Medulla oblongata (tissue), 1 donor: ENCODE results near the gene MAF.

ENCODE experiments used
- DNase-seq: peaks from one replicate; pipeline ENCODE4 v3.0.0-alpha.2; 2015; ENCODE audit errors: extremely low spot score

The MAF gene

DNA sequence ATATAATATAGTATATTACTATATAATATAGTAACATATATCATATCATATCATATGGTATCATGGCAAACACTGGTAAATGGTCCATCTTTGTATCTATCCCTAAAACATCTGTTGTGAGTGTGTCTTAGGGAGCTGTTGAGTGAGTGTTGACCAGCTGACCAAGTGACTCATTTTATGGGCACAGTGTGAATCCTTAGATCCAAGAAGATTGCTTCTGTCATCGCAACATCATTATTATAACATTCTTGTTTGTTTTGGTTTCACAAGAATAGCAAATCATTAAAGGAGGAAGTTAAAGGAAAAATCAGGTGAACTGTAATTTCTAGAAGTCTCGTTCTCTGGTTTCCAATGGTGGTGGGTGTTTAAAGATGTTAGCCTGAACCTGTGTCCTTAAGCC lies 11.7 kb upstream of the MAF start:
- DNase-seq: no peak

DNA sequence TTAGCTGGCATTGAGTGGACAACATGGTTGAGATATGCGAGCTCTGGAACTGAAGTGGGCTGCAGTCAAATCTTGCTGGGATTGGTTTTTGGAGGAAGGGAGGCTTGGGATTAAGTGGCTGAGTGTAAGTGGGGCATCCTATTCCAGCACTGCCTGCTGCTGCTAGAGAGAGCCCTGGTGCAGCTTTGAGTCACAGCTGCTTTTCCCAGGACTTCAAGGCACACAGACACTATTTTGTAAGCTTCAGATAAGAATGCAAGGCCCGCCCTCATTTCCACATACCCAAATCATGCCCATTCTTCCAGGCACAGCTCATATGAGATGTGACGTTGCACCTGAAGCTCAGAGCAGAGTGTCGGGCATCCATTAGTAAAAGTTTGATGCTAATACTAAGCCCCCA lies 10.2 kb upstream of the MAF start:
- no peak for DNase-seq

DNA sequence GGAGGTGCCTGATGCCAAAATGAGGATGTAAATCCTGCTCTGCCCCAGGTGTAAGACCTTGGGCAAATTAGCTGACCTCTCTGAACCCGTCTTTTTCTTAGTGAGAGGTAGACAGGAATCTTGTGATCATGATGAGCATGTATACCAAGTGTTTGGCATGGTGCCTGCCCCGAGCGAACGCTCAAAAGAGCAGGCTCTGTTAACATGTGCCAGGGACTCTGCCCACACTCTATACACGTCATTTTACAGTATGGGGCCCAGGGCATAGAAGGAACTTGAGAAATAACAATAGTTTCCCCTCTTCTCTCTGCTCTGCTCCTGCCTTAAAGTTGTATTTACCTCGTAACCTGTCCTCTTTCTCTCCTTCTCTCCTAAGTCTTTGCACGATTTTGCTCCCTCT lies 9.3 kb upstream of the MAF start:
- DNase-seq: no peak

DNA sequence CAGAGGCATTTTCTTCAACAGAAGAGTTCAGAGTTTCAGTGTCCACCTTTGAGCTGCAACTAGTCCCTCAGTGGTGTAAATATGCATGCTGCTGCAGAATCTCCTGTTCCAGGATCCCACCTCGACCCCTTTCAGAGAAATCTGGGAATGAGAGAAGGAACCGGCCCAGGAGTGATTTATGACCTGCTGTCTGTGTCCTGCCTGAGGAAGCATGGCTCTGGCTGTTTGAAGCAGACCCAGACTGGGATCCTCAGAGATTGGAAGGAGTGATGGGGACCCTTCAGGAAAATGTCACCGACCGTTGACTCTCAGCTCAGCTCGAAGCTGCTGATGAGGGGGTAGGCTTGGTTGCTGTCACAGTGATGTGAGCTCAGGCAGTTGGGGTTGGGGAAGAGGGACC lies 8.4 kb upstream of the MAF start:
- no peak for DNase-seq

DNA sequence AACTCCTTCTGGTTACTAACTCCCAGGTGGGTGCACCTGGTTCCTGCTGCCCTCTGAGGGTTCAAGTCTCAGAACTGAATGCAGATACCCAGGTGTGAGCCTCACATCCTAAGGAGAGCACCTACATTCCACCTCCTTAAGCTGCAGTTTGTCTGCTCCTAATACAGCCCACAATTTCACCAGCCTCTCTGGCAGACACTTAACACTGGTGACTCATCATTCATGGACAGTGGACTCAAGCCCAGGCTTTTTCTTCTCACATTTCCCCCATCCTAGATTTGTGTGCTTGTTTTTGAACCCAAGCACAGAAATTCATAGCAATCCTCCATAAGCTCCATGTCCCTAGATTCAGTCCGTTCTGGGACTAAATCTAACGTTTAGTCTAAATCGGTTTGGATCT lies 7.0 kb upstream of the MAF start:
- DNase-seq: peak; percentile 74

DNA sequence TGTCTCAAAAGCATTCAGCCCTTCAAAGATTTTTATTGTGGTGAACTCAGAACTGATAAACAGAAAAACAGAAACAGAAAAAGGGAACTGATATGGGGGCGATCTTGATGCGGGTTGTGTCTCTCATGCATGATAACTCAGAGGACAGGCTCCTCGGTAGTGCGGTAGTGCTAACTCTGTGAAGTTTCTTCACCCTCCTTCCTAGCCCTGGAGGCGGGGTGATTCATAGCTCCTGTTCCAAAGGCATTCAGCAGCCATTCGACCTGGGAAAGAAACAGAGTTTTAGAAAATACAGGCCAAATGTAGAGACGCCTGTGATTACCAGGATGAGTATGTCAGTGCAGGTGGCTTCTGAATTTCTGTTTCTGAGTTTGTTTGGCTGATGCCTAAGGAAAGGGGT lies 5.5 kb upstream of the MAF start:
- DNase-seq: peak; percentile 31

DNA sequence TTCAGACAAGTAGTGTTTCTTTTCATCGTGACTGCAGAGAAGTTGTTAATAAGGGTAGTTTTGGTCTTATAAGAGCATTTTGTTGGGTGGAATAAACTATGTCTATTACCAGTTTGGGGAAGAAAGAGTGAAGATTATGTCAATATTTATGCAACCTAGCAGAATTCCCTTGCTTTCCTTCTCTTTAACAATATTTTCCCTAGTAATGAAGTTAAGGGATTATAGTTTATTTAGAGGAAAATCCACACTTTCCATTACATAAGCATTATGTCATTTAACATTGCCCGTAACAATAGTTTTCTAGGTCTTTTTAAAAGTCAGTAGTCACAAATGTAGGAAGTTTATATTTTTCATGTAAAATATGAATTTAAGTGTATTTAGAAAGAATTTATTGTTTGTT lies 2.5 kb upstream of the MAF start:
- no peak for DNase-seq

DNA sequence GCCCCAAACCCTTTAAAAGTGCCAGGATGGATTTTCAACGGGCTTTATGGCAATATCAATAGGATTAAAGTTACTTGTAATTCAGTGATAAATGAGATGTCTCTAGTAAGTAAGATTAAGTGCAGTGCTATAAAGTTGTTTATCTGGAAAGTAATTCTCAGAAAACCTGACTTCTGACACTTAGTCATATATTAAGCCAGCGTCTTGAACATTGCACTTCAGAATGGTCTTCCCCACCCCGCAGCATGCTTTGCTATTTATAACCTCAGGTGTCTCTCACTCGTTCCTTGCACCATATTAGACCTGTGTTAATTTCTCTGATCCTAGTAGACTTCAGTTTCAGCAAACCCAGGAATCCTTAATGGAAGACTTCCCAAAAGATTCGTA lies 2.1 kb upstream of the MAF start:
- DNase-seq: peak; percentile 26

DNA sequence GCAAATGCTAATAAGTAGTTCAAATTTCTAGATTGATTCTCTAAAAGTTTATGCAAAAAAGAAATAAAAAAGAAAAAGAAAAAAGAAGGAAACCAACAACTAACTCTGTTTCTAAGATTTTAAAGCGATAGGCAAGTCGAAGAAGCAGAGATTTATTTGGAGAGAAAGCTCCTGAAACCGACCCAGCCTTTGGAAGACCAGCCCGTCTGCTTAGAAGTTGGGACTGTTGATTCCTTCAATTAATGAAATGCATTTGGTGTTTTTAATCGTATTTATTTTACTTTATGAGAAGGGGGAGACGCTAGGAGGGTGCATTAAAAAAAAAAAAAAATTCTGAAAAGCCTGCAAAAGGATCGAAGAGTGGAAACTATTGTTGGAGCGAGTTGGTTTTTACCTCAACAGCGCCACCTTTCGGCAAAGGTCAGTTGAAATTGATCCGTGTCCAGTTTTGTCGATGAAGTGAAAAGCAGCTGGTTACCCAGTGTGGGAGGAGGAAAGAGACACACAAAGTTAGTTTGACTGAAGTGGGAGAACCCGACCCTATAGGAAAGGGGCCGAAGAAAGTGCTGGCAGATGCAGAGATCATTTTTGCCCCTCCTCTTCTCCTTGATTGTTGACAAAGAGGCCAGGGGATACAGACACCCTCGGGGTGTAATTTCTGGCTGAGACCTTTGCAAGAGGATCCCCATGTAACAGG lies 1.5 kb upstream of the MAF start:
- DNase-seq: peak; percentile 96

DNA sequence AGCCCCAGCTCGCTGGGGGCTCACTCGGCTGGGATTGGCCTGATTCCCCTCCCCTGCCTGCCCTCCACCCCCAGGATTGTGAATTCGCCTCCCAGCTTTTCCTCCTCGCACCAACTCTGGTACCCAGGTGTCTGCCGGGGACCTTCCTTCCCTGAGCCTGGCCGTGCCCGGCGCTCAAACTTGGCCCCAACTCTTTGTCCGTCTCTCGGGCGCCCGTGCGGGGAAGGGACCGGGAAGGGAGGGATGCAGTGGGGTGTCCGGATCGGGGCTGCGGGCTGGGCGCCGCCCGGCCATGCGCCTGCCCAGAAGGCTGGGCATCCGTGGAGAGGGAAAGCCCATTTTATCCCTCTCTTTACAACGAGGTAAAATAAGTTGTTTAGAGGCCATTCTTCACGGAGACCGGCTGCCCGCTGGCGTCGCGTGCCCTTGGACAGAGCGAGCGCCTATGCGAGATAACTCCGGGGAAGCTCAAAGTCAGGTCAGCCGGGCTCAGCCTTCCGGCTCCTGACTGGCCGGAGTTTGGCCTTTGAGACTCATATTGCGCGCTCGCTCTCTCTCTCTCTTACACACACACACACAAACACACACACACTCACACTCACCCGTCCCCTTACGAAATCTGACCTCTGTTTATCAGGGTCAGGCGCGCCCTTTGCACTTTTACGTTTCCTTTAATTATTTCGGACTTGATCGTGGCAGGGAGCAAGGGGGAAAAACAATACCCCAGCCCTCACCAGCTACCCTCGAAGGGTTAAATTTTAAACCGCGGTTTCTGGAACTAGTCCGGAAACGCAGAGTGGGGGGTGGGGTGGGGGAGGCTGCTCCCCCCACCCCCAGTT lies 774 bp upstream of the MAF start:
- peak; percentile 58 for DNase-seq

DNA sequence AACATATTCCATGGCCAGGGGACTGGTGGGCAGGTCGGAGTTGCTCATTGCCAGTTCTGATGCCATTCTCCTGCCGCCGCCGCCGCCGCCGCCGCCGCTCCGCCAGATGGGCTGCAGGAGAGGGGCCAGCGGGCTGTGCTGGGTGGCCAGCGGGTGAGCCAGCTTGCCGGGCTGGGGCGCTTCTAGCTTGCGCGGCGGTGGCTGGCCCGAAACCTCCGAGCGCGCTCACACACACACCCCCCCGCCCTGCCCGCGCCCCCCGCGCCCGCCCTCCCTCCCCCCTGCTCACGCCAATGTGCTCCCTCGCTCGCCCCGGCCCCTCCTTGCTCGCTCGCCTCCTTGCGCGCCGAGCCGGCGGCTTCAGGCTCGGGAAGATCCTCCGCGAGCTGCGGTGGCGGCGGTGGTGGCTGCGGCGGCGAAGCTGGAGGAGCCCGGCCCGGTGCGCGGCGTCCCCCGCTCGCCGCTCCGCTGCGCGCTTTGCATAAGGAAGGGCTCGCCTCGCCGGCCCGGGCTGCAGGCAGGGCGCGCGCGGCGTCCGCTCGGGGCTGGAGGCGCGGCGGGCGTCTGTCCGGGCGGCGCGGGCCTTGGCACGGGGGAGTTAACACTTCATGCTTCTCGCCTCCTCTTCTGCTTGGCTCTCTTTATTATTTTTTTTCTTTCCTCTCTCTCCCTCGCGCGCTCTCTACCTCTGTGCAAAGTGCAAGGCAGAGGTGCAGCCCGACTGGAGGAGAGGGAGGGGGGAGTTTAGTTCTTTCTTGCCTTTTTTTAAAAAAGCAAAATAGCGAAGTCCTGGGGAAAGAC lies 500 bp downstream of the MAF start:
- DNase-seq: peak; percentile 62

DNA sequence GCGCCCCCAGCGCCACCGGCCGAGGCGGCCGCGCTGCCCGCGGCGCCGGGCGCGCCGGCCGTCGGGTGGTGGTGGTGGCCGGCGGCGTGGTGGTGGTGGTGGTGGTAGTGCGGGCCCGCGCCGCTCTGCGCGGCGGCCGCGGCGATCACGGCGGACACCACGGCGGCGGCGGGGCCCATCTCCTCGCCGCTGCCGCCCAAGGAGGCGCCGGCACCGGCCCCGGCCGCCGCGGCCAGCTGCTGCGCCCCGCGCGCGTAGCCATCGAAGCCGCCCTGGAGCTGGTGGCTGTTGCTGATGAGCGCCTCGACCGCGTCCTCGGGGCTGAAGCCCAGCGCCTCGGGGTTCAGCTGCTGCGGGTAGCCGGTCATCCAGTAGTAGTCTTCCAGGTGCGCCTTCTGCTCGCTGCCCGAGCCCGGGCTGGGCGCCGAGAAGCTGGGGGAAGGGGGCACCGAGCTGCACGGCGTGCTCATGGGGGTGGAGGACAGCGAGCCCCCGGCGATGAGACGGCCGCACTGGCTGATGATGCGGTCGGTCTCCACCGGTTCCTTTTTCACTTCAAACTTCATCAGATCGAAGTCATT lies 1.2 kb downstream of the MAF start:
- no peak for DNase-seq

DNA sequence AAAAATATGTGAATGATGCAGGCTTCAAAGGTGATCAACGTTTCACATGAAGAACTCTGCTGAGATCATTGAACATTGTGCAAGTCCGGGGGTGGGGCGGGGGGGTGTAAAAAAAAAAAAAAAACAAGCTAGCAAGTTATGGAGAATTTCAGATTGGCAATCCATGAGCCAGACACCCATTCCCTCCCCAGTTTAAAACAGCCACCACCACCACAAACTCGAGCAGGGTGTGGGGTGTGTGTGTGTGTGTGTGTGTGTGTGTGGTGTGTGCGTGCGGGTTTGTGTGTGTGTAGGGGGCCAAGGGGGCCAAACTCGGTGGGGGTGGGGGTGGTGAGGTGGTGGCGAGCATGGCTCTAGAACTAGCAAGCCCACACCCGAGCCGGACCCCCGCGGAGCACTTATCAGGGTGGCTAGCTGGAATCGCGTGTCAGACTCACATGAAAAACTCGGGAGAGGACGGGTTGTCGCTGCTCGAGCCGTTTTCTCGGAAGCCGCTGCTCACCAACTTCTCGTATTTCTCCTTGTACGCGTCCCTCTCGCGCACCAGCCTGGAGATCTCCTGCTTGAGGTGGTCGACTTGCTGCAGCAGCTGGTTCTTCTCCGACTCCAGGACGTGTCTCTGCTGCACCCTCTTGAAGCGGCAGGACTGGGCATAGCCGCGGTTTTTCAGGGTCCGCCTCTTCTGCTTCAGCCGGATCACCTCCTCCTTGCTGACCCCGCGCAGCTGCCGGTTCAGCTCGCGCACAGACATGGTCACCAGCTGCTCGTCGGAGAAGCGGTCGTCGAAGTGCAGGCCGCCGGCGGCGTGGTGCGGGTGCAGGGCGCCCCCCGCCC lies 2.0 kb downstream of the MAF start:
- peak; percentile 38 for DNase-seq

DNA sequence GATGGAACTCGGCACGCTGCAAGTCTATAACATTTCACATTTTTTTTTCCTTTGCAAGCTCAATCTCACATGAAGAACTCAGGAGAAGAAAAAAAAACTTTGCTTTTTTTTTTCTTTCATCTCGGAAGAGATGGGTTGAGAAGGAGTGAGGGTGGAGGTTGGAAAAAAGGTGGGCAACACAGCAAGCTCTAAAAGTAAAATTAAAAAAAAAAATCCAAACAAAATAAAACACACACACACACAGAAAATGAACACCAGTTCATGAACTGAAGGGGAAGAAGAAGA lies 2.5 kb downstream of the MAF start:
- peak; percentile 16 for DNase-seq

DNA sequence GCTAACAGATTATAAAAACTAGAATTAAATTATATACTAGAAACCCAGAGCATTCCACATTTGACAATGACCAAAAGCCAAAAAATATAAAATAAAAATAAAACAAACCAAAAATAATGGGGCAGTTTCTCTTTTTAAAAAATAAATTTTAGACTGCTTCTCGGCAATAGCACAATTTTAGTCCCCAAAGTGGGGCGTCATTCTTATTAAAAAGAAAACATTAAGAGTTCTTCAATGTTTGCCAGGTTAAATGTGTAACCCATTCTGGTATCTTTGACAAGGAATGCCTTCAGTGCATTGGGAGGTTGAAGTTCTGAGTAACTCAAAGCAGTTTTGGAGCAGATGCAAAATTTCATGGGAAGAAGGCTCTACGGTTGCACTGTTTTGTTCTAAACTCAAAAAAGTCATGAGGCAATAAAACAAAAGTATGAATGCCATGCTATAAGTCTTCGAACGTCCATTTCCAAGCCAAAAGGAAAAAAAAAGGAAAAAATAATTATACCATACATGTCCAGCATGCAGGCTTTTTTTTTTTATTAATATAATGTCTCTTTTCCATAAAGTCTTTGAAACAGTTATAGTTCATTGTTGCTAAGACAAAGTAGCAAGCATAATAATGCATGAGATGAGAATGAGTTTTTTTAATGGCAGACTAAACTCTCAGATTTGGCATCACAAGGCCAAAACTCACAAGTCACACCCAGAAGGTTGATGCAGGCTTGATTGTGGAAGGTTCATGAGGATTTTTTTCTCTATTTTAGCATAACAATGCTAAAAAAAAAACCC lies 3.1 kb downstream of the MAF start:
- DNase-seq: peak; percentile 37

DNA sequence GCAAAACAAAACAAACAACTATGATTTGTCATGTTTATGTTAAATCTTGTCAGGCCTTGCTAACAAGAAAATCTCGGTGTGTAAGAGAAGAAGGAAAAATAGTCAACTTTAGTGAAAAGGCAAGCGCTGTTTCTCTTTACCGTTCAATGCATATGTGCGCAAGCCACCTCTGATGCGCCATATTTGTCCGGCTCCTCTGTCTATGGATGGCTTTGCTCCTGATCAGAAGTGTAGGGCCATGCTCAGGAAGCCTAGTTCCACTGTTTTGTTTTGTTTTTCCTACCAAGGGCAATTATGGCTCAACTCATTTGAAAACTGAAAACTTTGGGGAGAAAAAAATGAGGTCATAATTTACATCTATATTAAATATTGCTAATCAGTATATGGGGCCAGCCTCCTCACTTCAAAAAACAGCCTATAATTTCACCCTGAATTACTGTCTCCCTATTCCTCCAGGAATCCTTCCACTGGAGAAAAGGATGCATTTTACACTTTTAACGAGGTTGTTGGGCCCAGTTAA lies 4.5 kb downstream of the MAF start:
- DNase-seq: peak; percentile 30

DNA sequence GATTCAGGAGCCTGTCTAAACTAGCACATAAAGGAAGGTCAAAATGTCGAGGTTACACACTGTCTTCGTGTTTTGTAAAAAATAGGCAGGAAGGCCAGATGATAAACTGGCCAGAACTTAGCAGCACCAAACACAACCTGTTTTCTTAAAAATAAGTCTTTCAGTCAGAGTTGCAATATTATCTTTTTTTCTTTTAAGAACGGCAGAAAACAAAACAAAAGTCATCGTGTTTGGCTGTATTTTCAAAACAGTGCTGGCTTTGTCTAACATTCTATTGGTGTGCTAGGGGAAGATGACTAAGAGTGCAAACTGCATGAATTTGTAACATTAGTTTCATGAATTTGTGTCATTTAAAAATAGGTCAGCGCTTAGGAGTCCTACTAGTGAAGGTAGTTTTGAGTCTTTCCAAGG lies 5.3 kb downstream of the MAF start:
- peak; percentile 54 for DNase-seq

DNA sequence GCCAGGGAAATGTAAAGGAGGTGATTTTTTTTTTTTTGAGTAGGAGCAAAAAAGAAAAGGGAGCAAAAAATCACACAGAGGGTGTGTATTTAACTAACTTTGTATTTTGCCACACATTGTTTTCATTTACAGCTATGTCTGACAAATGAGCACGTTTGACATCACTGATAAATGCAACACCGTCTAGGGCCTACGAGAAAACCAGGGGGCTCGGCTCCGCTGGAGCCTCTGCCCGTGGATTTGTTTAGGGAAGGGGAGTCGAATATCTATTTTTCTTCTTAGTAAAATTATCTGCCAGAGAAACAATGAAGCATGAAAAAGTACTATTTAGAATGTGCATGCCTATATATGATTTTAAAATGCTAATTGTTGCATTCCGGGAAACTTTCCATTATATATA lies 6.8 kb downstream of the MAF start:
- no peak for DNase-seq

DNA sequence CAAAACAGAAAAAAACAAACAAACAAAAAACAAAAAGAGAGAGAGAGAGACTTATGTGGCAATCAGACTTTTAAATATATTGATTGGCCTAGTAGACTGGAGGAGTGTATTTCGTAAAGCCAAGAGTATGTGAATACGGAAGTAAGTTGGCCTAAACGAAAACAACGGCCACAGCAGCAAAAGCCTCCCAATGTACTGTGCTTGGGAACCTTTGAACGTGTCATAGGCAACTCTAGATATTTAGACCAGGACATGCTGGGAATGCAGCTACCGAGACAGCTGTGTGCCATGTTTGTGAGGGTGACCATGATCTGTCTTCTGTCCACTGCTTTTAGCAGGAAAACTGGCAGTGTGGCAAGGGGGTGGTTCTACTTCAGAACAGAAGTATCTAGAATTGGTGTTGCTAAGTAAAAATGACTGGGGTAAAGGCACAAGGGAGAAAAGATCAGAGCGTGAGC lies 7.4 kb downstream of the MAF start:
- DNase-seq: peak; percentile 66

DNA sequence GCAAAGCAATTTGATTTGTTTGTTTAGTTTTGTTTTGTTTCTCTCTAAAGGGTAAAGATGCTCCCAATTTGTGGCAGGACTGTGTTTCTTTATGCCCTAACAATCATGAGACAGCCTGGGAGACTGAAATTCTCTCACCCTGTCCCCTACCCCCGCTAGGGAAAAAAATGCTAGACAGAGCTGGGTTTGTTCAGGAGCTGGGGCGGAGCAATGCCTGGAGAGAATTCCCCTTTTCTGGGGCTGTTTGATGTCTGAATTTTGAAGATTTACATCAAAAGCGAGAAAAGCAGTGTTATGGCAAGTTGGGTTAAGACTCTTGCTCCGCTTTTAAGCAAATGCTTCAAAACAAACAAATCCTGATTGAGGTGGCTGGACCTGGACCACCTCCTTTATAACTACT lies 8.4 kb downstream of the MAF start:
- DNase-seq: peak; percentile 62
